ENCODE data around the gene LY9.

- TF ChIP-seq, protein P1, sequence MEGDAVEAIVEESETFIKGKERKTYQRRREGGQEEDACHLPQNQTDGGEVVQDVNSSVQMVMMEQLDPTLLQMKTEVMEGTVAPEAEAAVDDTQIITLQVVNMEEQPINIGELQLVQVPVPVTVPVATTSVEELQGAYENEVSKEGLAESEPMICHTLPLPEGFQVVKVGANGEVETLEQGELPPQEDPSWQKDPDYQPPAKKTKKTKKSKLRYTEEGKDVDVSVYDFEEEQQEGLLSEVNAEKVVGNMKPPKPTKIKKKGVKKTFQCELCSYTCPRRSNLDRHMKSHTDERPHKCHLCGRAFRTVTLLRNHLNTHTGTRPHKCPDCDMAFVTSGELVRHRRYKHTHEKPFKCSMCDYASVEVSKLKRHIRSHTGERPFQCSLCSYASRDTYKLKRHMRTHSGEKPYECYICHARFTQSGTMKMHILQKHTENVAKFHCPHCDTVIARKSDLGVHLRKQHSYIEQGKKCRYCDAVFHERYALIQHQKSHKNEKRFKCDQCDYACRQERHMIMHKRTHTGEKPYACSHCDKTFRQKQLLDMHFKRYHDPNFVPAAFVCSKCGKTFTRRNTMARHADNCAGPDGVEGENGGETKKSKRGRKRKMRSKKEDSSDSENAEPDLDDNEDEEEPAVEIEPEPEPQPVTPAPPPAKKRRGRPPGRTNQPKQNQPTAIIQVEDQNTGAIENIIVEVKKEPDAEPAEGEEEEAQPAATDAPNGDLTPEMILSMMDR (IDR thresholded peaks at IDR 0.05) = no peak
- TF ChIP-seq POLR2A (IDR thresholded peaks at IDR 0.05) = no peak
These were observed 13.9 kb upstream of the LY9 start for GRCh38 chr1:160781914-160782689.

Measured in testis (tissue), 2 donors.